ENCODE results near the gene LMAN2. TPM values are rescaled to one million over a fixed set of nuclear protein-coding genes. Genes with fewer than 3 reads are reported as not detected.

The LMAN2 gene
- polyA plus RNA-seq, 3 donors = 148 to 275 (median 259) TPM

DNA sequence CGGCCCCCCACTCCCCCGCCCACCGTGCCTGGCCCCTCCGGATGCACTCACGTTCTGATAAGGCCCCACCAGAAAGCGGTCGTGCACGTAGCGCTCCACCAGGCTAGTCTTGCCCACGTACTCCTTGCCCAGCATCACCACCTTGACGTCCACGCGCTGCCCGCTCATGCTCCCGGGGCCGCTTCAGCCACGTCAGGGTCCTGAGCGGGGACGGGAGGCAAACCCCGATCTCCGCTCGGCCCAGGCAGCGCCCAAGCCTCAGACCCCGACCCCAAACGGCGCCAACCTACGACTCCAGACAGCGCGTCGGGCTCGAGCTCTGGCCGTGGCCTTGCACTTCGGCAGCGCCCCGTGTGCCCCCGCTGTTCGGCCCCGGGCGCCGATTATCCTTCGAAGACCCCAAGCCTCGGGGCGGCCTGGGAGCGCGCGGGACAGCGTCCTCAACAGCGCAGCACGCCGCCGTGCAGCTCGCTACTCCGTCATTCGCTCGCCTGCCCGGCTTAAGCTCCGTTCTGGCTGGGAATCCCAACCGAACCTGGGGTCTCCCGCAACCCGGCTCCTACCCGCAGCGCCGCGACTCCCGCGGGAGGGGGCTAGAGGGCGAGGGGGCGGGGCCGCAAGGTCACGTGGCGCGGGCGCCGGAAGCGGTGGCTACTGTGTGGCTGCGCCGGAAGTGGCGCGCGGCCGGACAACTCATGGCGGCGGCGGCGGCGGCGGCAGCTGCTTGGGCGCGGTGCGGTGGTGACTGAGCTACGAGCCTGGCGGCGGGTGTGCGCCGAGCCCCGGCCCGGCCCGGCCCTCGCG lies 48.1 kb downstream of the LMAN2 start, which contains the start of the genes PRELID1 and RAB24:
Gene PRELID1 (plus strand): TSS at position 679 of the 804 bp plus-strand sequence. CDS start 187 bp downstream, outside the sequence.
Gene RAB24 (minus strand): TSS at position 599 of the 804 bp plus-strand sequence. CDS start 431 bp downstream, at position 168.
- peaks cover 0 to 2% (median 0%) of the 10 kb centered on the region in 3 donors for H3K27me3 Mint-ChIP-seq (ENCODE audit: low read depth in 3 of 3)
- H3K4me1 Mint-ChIP-seq = peaks cover 81% of the 10 kb centered on the region

More for the DNA sequence above, 48.1 kb downstream of the LMAN2 start, which contains the start of the genes PRELID1 and RAB24:
- under 1% methylated on average over 99 of the region's 100 CpGs for WGBS (ENCODE audit: insufficient coverage)
- Histone ChIP-seq H3K9me3 (replicated peaks in 1 of 2; ENCODE audit: control insufficient read depth in 1 of 2, insufficient read depth in 1 of 2, low read length in 2 of 2) (no peaks in the 10 kb centered on the region), H4K20me1 (ENCODE audit: insufficient read depth, low read length) (peaks cover 48% of the 10 kb centered on the region), H3K36me3 (replicated peaks in 1 of 2; ENCODE audit: control insufficient read depth in 1 of 2, insufficient read depth in 2 of 2, low read length in 2 of 2) (peaks cover 36 to 44% of the 10 kb centered on the region in 2 donors), H3K9ac (ENCODE audit: insufficient read depth, low read length, poor library complexity, severe bottlenecking) (peak within 1 kb of the TSS; percentile 80), H3K4me3 (replicated peaks in 1 of 3; ENCODE audit: low read depth in 2 of 3, low read length in 3 of 3) (peak within 1 kb of the TSS; percentile 91 to 97 (median 96)), H3K27me3 (ENCODE audit: control insufficient read depth in 2 of 2, insufficient read depth in 2 of 2, low read length in 2 of 2) (no peaks in the 10 kb centered on the region), H2AFZ (ENCODE audit: insufficient read depth, low read depth, low read length, poor library complexity, severe bottlenecking) (peak within 1 kb of the TSS; percentile 84), H3K4me2 (replicated peaks; ENCODE audit: extremely low read depth, low read length, poor library complexity, severe bottlenecking) (peak within 1 kb of the TSS; percentile 88), H3K27ac (ENCODE audit: low read depth in 1 of 2, low read length in 2 of 2) (peak within 1 kb of the TSS; percentile 79 to 95), H3K4me1 (ENCODE audit: control insufficient read depth in 1 of 2, insufficient read depth in 2 of 2, low read length in 2 of 2) (peaks cover 83 to 94% of the 10 kb centered on the region in 2 donors), H3K79me2 (ENCODE audit: insufficient read depth, low read length) (peaks cover 72% of the 10 kb centered on the region)
- peaks cover 46 to 62% of the 10 kb centered on the region in 2 donors for H3K36me3 Mint-ChIP-seq
- H3K27ac Mint-ChIP-seq = peak within 1 kb of the TSS; percentile 91 to 99 (median 96)
- peak within 1 kb of the TSS; percentile 93 to 96 for H3K4me3 Mint-ChIP-seq
- intact Hi-C loops (cut with micrococcal nuclease) = loop anchor here (5.0 to 10.0 kb wide), 4 partner anchors 166 to 849 kb away; partner anchors contain the start of genes NHP2 (in 1 of the 2), RNF44 (in 1 of the 2) and TMED9 (in 1 of the 2)
- peak; percentile 84 to 92 (median 92) for DNase-seq
- peaks cover 0 to 3% (median 0%) of the 10 kb centered on the region in 7 donors for H3K9me3 Mint-ChIP-seq
- peak; percentile 47 for TF ChIP-seq CTCF (IDR thresholded peaks at IDR 0.05)
